Measurements from ENCODE around the gene TTC7B. TPM values are rescaled to one million over a fixed set of nuclear protein-coding genes. Genes with fewer than 3 reads are reported as not detected.

Gene TTC7B
- total RNA-seq, 4 donors from 2014 or later: 8.4 to 11.2 (median 9.2) TPM

- no peak for DNase-seq
- no peak for TF ChIP-seq EP300 (IDR thresholded peaks at IDR 0.05; ENCODE audit: low read depth)
- no peak for TF ChIP-seq POLR2A (IDR thresholded peaks at IDR 0.05)
- TF ChIP-seq POLR2AphosphoS5 (IDR thresholded peaks at IDR 0.05): no peak
- no peak for TF ChIP-seq CTCF (IDR thresholded peaks at IDR 0.05)
- in situ Hi-C loops (cut with MboI; ENCODE audit: low pct_ligation_motif_present in 1 of 4, low pct_unique_long_range_greater_than_20kb in 1 of 4, low sequenced_read_pairs in 3 of 4): no loop called here
- H3K27ac ChIP-seq: no peak overlapping the region
- H3K4me1 ChIP-seq: no peaks in the 10 kb centered on the region
- no peaks in the 10 kb centered on the region for H3K27me3 ChIP-seq
- intact Hi-C loops (cut with DNase I; ENCODE audit: low total_unique reads): no loop called here
- no peaks in the 10 kb centered on the region for H3K36me3 ChIP-seq
- H3K9me3 ChIP-seq: peaks cover 8% of the 10 kb centered on the region in 2 donors
- 71 to 80% methylated on average over 3 of the region's 3 CpGs for WGBS, 2 donors (ENCODE audit: low coverage in 1 of 2)
- H3K4me3 ChIP-seq: no peak overlapping the region
These were observed 340.9 kb downstream of the TTC7B start for GRCh38 chr14:90475298-90475697.

Other genes with a start within 250 kb of the TTC7B start
- gene RPS6KA5, start 244.2 kb upstream of the TTC7B start, total RNA-seq: 10 to 100 TPM in 3 of 4 donors, 1 to 10 TPM in 1; 7.5 to 32.8 (median 28.0) TPM